Uterus (tissue), 4 donors: ENCODE data around the gene MTUS2. TPM values are rescaled to one million over a fixed set of nuclear protein-coding genes. Genes with fewer than 3 reads are reported as not detected.

Experiments used
- DNase-seq, 2 donors: peaks; one replicate each; pipeline ENCODE4 v3.0.0-alpha.2; 2019 to 2020
- H3K27ac ChIP-seq, 2 donors: fragments of 200-600 bp; sonication (generic); 1 replicate in 1 of 2; 2 replicates in 1 of 2; pipeline ENCODE4 v1.5.1; 2016 to 2018
- H3K27me3 ChIP-seq, 2 donors: fragments of 200-600 bp; sonication (generic); one replicate each; pipeline ENCODE4 v1.5.1; 2018 to 2019; ENCODE audit warnings: control low read depth in 1 of 2
- H3K36me3 ChIP-seq, 2 donors: fragments of 200-600 bp; sonication (generic); one replicate each; pipeline ENCODE4 v1.5.1; 2019; ENCODE audit warnings: control low read depth in 1 of 2
- H3K4me1 ChIP-seq, 2 donors: fragments of 200-600 bp; sonication (generic); one replicate each; pipeline ENCODE4 v1.5.1; 2018 to 2019; ENCODE audit warnings: control low read depth in 1 of 2
- H3K4me3 ChIP-seq, 2 donors: fragments of 200-600 bp; sonication (generic); 1 replicate in 1 of 2; 2 replicates in 1 of 2; pipeline ENCODE4 v1.5.1; 2018 to 2019; ENCODE audit warnings: mild to moderate bottlenecking in 1 of 2
- H3K9me3 ChIP-seq, 2 donors: fragments of 200-600 bp; sonication (generic); one replicate each; pipeline ENCODE4 v1.5.1; 2019; ENCODE audit warnings: control low read depth in 1 of 2
- CTCF ChIP-seq, 4 experiments: fragments of 200-600 bp in 2 of 4; fragments of 450-650 bp in 2 of 4; sonication (generic) in 2 of 4; IDR thresholded peaks; one replicate each; pipeline ENCODE4 v1.5.1; 2016 to 2019; ENCODE audit warnings: antibody characterized with exemption in 4 of 4, mild to moderate bottlenecking in 2 of 4, moderate library complexity in 1 of 4
- POLR2A ChIP-seq, 2 donors: fragments of 450-650 bp; IDR thresholded peaks; one replicate each; pipeline ENCODE4 v1.6.1; 2016; ENCODE audit warnings: antibody characterized with exemption in 2 of 2, mild to moderate bottlenecking in 1 of 2, moderate library complexity in 1 of 2
- intact Hi-C: fragments of 100-400 bp; cut with DNase I; formaldehyde crosslinking; loops from one replicate; pipeline ENCODE4 v1.15.1; 2023; ENCODE audit warnings: low total_unique reads
- total RNA-seq, 4 donors: library from RNA; depleted of rRNA in 3 of 4; stranded (reverse); fragments of >200 nt in 3 of 4; gene quantifications; one replicate each; pipeline versions ENCODE4 v1.1.0 to v1.2.4, GENCODE V29; 2014 to 2023
- donor health status: DM: yes; HTN: yes; CAD: no.

Gene MTUS2
- total RNA-seq, 4 donors from 2014 or later = 0.26 to 4.0 (median 3.6) TPM; not detected in 1

- Histone ChIP-seq H3K9me3 (no peaks in the 10 kb centered on the region), H3K27me3 (no peaks in the 10 kb centered on the region), H3K4me1 (no peaks in the 10 kb centered on the region), H3K4me3 (no peak overlapping the region), H3K27ac (no peak overlapping the region), H3K36me3 (no peaks in the 10 kb centered on the region)
- no peak for DNase-seq
- no peak for TF ChIP-seq POLR2A (IDR thresholded peaks at IDR 0.05)
- no peak for TF ChIP-seq CTCF (IDR thresholded peaks at IDR 0.05)
- intact Hi-C loops = no loop called here
These were observed 639.7 kb downstream of the MTUS2 start for GRCh38 chr13:29459813-29460355.

- Histone ChIP-seq H3K4me3 (no peak overlapping the region), H3K27ac (no peak overlapping the region), H3K9me3 (no peaks in the 10 kb centered on the region), H3K4me1 (no peaks in the 10 kb centered on the region), H3K27me3 (no peaks in the 10 kb centered on the region), H3K36me3 (no peaks in the 10 kb centered on the region)
- TF ChIP-seq CTCF (IDR thresholded peaks at IDR 0.05) = no peak
- TF ChIP-seq POLR2A (IDR thresholded peaks at IDR 0.05) = no peak
- DNase-seq = no peak
- intact Hi-C loops = no loop called here
These were observed 644.1 kb downstream of the MTUS2 start for GRCh38 chr13:29464105-29464679.

GRCh38 chr13:29465741-29466293 lies 645.7 kb downstream of the MTUS2 start:
- H3K27ac ChIP-seq = no peak overlapping the region
- DNase-seq = peak; percentile 50 to 51

GRCh38 chr13:29471551-29471950 lies 651.4 kb downstream of the MTUS2 start:
- H3K4me1 ChIP-seq = no peaks in the 10 kb centered on the region
- no peak for TF ChIP-seq POLR2A (IDR thresholded peaks at IDR 0.05)
- no peak for TF ChIP-seq CTCF (IDR thresholded peaks at IDR 0.05)

More at GRCh38 chr13:29465741-29466293, 645.7 kb downstream of the MTUS2 start:
- H3K4me3 ChIP-seq = no peak overlapping the region
- H3K27me3 ChIP-seq = no peaks in the 10 kb centered on the region
- no peak for TF ChIP-seq CTCF (IDR thresholded peaks at IDR 0.05)
- TF ChIP-seq POLR2A (IDR thresholded peaks at IDR 0.05) = no peak
- intact Hi-C loops = no loop called here
- H3K4me1 ChIP-seq = no peaks in the 10 kb centered on the region
- H3K9me3 ChIP-seq = no peaks in the 10 kb centered on the region
- no peaks in the 10 kb centered on the region for H3K36me3 ChIP-seq

GRCh38 chr13:29472332-29472961 lies 652.3 kb downstream of the MTUS2 start:
- H3K27me3 ChIP-seq = no peaks in the 10 kb centered on the region
- intact Hi-C loops = no loop called here
- peak in 1 of 2 donors; percentile 28 for DNase-seq
- no peaks in the 10 kb centered on the region for H3K36me3 ChIP-seq
- H3K4me3 ChIP-seq = no peak overlapping the region
- TF ChIP-seq POLR2A (IDR thresholded peaks at IDR 0.05) (no peak), CTCF (IDR thresholded peaks at IDR 0.05) (peak; percentile 45 to 54 (median 52))
- H3K9me3 ChIP-seq = no peaks in the 10 kb centered on the region
- H3K4me1 ChIP-seq = no peaks in the 10 kb centered on the region
- no peak overlapping the region for H3K27ac ChIP-seq

More at GRCh38 chr13:29471551-29471950, 651.4 kb downstream of the MTUS2 start:
- DNase-seq = no peak
- H3K27me3 ChIP-seq = no peaks in the 10 kb centered on the region
- no peaks in the 10 kb centered on the region for H3K9me3 ChIP-seq
- intact Hi-C loops = no loop called here
- H3K27ac ChIP-seq = no peak overlapping the region
- H3K4me3 ChIP-seq = no peak overlapping the region
- H3K36me3 ChIP-seq = no peaks in the 10 kb centered on the region
